ENCODE measurements around the gene BCO2.

BCO2 gene

DNA sequence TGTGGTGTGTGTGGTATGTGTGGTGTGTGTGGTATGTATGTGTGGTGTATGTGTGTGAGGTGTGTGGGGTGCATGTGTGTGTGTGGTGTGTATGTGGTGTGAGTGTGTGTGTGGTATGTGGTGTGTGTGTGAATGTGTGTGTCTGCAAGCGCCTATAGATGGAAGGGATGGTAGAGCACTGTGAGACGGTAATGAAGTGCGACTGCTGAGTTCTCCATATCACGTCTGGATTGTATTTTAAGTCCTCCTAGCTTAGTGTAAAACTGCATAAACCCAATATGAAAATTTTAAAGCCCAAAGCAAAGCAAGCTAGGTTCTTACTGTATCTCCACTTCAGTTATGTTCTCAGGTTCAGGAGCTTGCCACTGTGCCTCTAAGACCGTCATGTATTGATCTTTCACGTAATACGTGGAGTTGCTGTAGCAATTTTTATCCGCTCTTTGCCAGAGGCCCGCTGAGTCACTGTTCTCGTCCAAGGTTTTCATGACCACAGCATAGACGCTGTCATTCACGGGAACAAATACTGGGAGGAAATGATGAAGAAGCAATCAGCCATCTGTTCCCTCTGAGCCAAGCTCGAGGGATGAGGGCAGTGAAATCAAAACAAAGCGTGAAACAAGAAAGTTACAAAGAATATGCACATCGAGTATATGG lies 79.9 kb downstream of the BCO2 start:
- no peak for DNase-seq

GRCh38 chr11:112260490-112260889 lies 85.2 kb downstream of the BCO2 start, which contains the start of gene PLET1:
Gene PLET1, minus strand, starts transcription at chr11:112260860. Its CDS starts 271 bp downstream, at chr11:112260589.
- DNase-seq: no peak

DNA sequence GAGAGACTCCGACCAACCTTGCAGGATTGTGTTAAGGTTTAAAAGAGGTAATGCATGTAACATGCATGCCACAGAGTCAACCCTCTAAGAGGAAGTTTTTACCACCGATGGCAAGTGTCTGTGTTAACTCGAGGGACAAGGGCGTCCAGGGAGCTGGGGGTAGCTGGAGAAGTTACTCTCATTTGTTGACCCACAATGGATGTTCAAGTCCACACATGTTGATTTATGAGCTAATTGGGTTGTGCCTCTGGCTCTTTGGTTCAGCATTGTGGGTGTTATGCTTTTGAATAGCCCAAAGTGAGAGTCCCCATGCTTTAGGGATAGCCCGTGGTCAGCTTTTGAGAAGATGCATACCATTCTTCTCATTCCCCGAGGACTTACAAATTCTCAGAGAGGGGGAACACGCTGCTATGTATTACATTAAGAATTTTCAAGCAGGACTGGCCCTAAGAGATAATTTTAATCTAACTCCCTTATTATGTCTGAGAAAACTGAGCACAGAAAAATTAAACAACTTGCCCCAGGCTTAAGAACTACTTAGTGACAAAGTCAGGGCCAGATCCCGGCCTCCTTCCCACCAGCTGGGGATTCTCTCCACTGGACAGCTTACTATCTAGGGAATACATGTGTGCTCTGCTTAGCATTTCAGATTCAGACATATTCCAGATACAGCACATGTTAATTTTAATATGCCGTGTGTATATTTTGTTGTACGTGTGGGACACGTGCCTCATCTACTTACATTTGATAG lies 90.5 kb downstream of the BCO2 start:
- DNase-seq: no peak

GRCh38 chr11:112266410-112266778 lies 91.1 kb downstream of the BCO2 start:
- no peak for DNase-seq

GRCh38 chr11:112267188-112267591 lies 91.9 kb downstream of the BCO2 start:
- no peak for DNase-seq

DNA sequence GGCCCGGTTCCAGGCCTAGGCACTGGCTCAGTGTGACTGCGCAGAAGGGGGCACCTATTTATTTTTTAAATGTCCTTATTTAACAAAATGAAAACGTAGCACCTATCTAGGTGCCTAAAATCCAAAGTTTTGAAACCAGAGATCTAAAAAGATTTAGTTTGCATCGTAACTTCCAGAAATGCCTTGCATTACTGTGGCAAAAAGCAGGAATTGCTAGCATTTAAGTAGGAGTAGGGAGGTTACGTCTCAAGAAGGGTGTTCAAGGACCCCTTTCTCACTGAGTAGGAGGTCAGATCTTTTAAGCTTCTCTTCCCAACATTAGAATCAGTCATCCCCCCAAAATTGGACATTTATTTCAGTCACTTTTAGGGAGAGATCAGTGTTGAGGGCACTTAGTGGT lies 93.1 kb downstream of the BCO2 start:
- no peak for DNase-seq

All from NCI-H510A (cell line).